Measurements from ENCODE around the gene TEX261.

TEX261 gene

DNA sequence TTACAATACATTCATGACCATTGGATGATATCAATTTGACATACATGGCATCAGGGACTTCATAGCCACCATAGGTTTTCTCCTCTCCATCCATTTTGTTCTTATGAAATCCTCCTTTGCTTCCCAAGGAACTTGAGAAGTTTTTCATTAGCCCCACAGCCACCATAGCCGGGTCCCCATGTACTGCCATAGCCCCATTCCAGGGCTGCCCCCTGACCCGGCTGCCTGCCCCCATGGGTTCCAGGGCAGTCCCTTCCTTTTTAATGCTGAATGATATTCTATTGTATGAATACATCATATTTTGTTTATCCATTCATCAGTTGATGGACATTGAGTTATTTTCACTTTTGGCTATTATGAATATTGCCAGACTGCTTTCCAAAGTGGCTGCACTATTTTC lies 38.5 kb downstream of the TEX261 start:
- no peak for DNase-seq

GRCh38 chr2:70954886-70955285 lies 39.8 kb downstream of the TEX261 start:
- DNase-seq, result no peak

DNA sequence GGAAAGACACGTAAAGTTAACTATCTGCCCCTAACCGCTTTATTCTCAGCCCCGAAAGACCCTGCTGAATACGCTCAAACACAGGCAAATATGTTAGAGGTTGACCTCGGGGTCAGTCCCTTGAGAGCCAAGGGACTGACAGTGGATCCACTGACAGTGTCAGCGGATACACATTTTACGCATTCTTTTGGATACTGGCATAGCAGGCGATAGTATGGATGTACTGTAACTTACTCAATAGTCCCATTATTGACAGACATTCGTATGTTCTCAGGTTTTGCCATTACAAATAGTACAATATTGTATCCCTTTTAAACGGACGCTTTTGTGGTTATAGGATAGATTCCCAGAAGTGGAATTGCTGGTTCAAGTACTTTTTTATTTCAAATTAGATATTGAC lies 45.6 kb downstream of the TEX261 start:
- DNase-seq, result no peak

- peak; percentile 66 for DNase-seq
These were observed 46.2 kb downstream of the TEX261 start for GRCh38 chr2:70948337-70949003.

DNA sequence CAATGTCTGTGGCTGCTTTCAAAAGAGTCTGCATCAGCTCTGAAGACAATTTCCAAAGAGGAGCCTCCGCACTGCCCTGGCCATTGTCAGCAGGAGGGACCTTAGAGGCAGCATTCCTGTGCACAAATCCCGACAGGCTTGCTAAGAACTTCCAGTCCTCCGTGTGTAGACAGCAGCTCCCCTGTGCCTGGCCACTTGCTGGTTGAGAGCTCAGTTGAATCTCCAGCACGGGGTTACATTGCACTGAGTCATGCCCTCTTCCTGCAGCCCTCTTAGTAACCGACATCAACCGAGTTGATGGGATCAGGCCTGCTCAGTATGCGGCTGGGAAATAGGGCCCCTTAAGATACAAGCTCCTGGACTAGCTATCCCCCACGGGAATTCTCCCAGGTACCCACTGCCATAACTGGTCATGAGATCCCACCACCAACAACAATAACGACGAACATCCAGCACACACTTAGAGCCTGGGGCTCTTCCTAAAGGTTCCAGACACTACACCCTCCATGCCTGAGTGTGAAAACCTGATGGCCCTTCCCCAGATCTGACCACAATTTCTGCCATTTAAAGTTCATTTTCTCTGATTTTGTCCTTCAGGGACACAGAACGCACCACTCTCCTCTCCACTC lies 47.0 kb downstream of the TEX261 start:
- DNase-seq, result no peak

- peak; percentile 48 for DNase-seq
These were observed 47.7 kb downstream of the TEX261 start for GRCh38 chr2:70946832-70947442.

DNA sequence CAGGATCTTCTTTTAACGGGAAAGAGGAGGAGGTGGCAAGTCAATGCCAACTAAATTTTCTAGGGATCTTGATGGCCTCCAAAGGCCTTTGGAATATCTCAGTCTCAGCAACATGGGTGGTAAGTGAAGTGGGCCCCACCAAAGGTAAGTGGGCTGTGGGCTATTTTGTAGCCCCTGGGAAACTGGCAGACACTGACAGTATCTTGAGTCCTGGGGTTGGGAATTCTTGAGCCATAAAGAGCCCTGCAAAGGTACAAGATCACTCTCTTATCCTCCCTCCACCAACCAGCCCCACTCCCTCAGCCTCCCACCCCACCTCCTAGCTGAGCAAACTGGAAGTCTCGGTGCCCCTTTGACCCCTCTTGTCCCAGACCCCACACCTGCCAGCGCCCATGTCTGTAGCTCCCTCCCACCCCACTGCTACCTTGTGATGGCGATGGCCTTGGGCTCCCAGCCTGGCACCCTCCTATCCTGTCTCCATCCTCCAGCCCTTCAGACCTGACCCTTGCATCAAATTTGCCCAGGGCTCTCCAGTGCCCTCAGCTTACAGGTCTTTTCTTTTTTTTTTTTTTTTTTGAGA lies 50.5 kb downstream of the TEX261 start:
- no peak for DNase-seq

DNA sequence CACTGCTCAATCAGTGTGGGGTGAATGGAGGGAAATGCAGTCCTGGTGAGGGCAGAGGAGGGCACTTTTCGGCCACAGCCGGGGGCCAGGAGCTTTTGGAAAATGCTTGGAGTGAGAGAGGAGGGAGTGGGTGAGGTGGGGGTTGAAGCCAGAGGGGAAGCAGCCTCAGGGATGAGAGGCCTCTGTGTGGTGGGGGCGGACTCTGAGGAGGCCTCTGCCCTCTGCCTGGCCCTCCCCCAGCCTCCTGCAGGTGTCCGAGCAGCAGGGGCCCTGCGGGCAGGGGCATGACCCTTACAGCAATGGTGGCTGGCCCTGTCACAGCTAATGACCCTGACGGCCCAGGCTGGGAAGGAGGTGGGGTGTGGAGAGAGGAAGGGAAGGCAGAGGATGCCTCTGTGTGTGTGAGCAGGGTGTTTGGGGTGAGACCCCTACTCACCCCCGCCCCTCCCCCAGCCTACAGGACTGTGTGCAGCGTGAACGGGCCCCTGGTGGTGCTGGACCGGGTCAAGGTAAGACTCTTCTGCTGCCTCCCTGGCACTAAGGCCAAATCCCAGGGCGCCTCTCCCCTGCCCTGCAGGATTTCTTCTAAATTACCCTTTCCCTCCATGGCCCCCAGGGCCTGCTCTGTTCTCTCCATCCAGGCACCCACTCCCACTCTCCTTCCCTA lies 51.3 kb downstream of the TEX261 start:
- no peak for DNase-seq

- DNase-seq, result no peak
These were observed 52.1 kb downstream of the TEX261 start for GRCh38 chr2:70942396-70943204.

GRCh38 chr2:70941701-70942100 lies 53.0 kb downstream of the TEX261 start:
- DNase-seq, result no peak

DNA sequence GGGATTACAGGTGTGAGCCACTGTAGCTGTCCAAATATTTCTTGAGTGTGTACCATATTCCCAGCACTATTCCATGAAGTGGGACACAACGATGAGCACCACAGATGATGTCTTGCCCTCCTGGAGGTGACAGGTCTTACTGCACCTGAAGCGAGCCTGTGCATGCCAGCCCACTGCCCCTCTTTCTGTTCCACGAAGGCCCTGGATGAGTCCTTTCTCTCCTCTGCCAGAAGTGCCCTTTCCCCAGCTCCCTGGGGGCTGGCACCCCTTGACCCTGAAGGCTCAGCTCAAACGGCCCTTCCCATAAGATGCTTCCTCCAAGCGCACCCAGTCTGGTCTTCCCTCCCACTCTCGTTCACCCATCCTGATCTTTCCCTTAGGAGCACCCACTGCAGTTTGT lies 53.5 kb downstream of the TEX261 start:
- DNase-seq, result no peak

- no peak for DNase-seq
These were observed 54.7 kb downstream of the TEX261 start for GRCh38 chr2:70939839-70940580.

DNA sequence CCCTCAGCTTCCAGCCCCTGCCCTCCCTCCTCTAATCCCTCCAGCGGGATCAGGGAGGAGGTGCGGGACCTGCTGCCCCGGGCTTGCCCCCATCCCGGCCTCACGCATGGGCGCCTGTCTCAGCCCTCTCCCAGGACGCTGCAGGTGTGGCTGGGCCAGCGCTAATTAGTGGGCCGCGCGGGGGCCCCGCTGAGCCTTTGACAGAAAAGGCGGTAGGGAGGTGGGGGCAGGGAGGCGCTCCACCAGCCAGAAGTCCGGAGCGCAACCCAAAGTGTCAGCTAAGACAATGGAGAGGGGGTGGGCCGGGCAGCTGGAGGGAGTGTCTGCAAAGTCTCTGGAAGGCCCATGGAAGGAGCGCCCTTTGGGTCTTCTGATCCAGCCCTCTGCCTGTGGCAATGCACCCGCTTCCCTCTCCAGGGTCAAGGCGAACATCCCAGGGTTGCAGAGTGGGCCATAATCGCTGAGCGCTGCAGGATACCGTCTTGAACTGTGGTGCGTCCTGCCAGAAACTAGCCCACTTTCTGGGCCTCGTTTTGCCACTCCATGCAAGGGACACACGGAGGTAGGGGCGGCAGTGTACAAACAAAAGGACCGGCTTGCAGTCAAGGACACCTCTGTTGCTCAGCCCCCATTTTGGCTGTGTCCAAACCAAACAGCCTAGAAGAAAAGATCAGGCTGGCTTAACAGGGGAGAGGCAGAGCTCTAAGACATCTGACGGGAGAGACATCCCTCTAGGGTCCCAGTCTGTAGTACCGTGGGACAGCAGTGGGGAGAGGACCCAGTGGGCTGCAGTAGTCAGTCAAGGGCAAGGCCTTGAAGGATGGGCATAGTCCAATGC lies 55.5 kb downstream of the TEX261 start:
- DNase-seq, result no peak

GRCh38 chr2:70938586-70938950 lies 56.1 kb downstream of the TEX261 start:
- DNase-seq, result no peak

- no peak for DNase-seq
These were observed 56.6 kb downstream of the TEX261 start for GRCh38 chr2:70937866-70938585.

DNA sequence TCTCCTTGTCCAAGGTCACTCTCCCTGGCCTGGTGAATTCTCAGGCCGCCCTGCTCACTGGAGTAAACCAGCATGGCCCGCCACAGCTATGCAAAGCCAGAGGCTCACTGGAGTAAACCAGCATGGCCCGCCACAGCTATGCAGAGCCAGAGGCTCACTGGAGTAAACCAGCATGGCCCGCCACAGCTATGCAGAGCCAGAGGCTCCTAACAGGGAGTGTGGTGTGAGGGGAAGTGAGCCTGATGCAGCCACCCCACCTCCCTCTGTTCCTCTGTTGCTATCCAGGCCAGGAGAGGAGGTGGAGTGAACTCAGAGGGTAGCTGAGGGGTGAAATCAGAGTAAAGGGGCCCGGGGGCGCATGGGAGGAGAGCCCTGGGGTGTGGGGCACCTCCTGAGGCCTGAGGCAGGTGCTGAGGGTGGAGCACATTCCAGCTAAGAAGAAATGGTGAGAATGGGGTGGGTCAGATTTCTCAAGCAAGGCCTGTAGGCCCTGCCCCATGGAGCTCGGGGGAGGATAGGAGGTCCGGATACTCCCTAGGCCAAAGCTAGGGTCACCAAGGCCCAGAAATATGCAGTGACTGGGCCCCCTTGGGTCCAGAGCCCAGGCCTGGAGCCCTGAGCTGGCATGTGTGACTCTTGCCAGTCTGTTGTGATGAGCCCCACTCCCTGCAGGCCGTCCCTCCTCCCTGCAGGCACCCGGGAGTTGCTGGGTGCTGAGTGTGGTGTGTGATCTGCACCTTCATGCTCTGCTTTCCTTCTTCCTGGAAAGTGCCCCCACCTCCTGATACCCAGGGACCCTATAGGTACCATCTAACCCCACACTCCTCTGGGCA lies 57.5 kb downstream of the TEX261 start:
- DNase-seq, result no peak

- no peak for DNase-seq
These were observed 58.3 kb downstream of the TEX261 start for GRCh38 chr2:70936165-70936978.
